ENCODE measurements around the gene TCTA. TPM values are rescaled to one million over a fixed set of nuclear protein-coding genes. Genes with fewer than 3 reads are reported as not detected.

TCTA gene
- polyA plus RNA-seq, 3 donors, result 22.4 to 35.5 (median 26.7) TPM

GRCh38 chr3:49456466-49456865 lies 44.2 kb downstream of the TCTA start:
- DNase-seq, result no peak
- H3K79me2 ChIP-seq (ENCODE audit: insufficient read depth, low read length), result no peaks in the 10 kb centered on the region
- H4K20me1 ChIP-seq (ENCODE audit: insufficient read depth, low read length), result no peaks in the 10 kb centered on the region
- no peak overlapping the region for H3K4me3 Mint-ChIP-seq
- H3K36me3 Mint-ChIP-seq, result no peaks in the 10 kb centered on the region
- H3K9me3 Mint-ChIP-seq, result no peaks in the 10 kb centered on the region
- no peaks in the 10 kb centered on the region for H3K4me1 Mint-ChIP-seq
- peaks cover 4% of the 10 kb centered on the region in 3 donors for H3K27me3 Mint-ChIP-seq (ENCODE audit: low read depth in 3 of 3)
- 83% methylated on average over 1 of the region's 3 CpGs for WGBS (ENCODE audit: insufficient coverage)
- intact Hi-C loops (cut with micrococcal nuclease), result no loop called here
- H3K36me3 ChIP-seq (replicated peaks in 1 of 2; ENCODE audit: control insufficient read depth in 1 of 2, insufficient read depth in 2 of 2, low read length in 2 of 2), result no peaks in the 10 kb centered on the region
- TF ChIP-seq CTCF (IDR thresholded peaks at IDR 0.05), result no peak
- no peak overlapping the region for H3K4me2 ChIP-seq (replicated peaks; ENCODE audit: extremely low read depth, low read length, poor library complexity, severe bottlenecking)
- no peak overlapping the region for H3K4me3 ChIP-seq (replicated peaks in 1 of 3; ENCODE audit: low read depth in 2 of 3, low read length in 3 of 3)
- H3K9me3 ChIP-seq (replicated peaks in 1 of 2; ENCODE audit: control insufficient read depth in 1 of 2, insufficient read depth in 1 of 2, low read length in 2 of 2), result no peaks in the 10 kb centered on the region
- H3K9ac ChIP-seq (ENCODE audit: insufficient read depth, low read length, poor library complexity, severe bottlenecking), result no peak overlapping the region
- no peaks in the 10 kb centered on the region for H3K27me3 ChIP-seq (ENCODE audit: control insufficient read depth in 2 of 2, insufficient read depth in 2 of 2, low read length in 2 of 2)
- no peak overlapping the region for H3K27ac ChIP-seq (ENCODE audit: low read depth in 1 of 2, low read length in 2 of 2)
- H3K27ac Mint-ChIP-seq, result no peak overlapping the region
- H2AFZ ChIP-seq (ENCODE audit: insufficient read depth, low read depth, low read length, poor library complexity, severe bottlenecking), result no peak overlapping the region
- H3K4me1 ChIP-seq (ENCODE audit: control insufficient read depth in 1 of 2, insufficient read depth in 2 of 2, low read length in 2 of 2), result no peaks in the 10 kb centered on the region

- H3K4me3 Mint-ChIP-seq, result no peak overlapping the region
- Histone ChIP-seq H3K27ac (ENCODE audit: low read depth in 1 of 2, low read length in 2 of 2) (no peak overlapping the region), H4K20me1 (ENCODE audit: insufficient read depth, low read length) (no peaks in the 10 kb centered on the region), H3K9me3 (replicated peaks in 1 of 2; ENCODE audit: control insufficient read depth in 1 of 2, insufficient read depth in 1 of 2, low read length in 2 of 2) (no peaks in the 10 kb centered on the region), H3K36me3 (replicated peaks in 1 of 2; ENCODE audit: control insufficient read depth in 1 of 2, insufficient read depth in 2 of 2, low read length in 2 of 2) (no peaks in the 10 kb centered on the region), H2AFZ (ENCODE audit: insufficient read depth, low read depth, low read length, poor library complexity, severe bottlenecking) (no peak overlapping the region), H3K27me3 (ENCODE audit: control insufficient read depth in 2 of 2, insufficient read depth in 2 of 2, low read length in 2 of 2) (no peaks in the 10 kb centered on the region), H3K4me1 (ENCODE audit: control insufficient read depth in 1 of 2, insufficient read depth in 2 of 2, low read length in 2 of 2) (peaks cover 0 to 4% of the 10 kb centered on the region in 2 donors), H3K79me2 (ENCODE audit: insufficient read depth, low read length) (no peaks in the 10 kb centered on the region), H3K4me2 (replicated peaks; ENCODE audit: extremely low read depth, low read length, poor library complexity, severe bottlenecking) (no peak overlapping the region), H3K4me3 (replicated peaks in 1 of 3; ENCODE audit: low read depth in 2 of 3, low read length in 3 of 3) (no peak overlapping the region), H3K9ac (ENCODE audit: insufficient read depth, low read length, poor library complexity, severe bottlenecking) (no peak overlapping the region)
- H3K9me3 Mint-ChIP-seq, result no peaks in the 10 kb centered on the region
- H3K36me3 Mint-ChIP-seq, result no peaks in the 10 kb centered on the region
- WGBS (ENCODE audit: insufficient coverage), result 90% methylated on average over 2 of the region's 2 CpGs
- intact Hi-C loops (cut with micrococcal nuclease), result loop anchor here in 1 of 2 donors (10.0 kb wide), 1 partner anchor 46 kb away; the partner anchor contains the start of genes RHOA and TCTA
- DNase-seq, result no peak
- no peak for TF ChIP-seq CTCF (IDR thresholded peaks at IDR 0.05)
- H3K27me3 Mint-ChIP-seq (ENCODE audit: low read depth in 3 of 3), result peaks cover 3 to 8% (median 7%) of the 10 kb centered on the region in 3 donors
- H3K4me1 Mint-ChIP-seq, result peaks cover 3% of the 10 kb centered on the region
- no peak overlapping the region for H3K27ac Mint-ChIP-seq
Observed at GRCh38 chr3:49460188-49460890, 48.1 kb downstream of the TCTA start.

All from CD14-positive monocyte (primary cell).